CD14-positive monocyte (primary cell): ENCODE data around the gene FKBP3. TPM values are rescaled to one million over a fixed set of nuclear protein-coding genes. Genes with fewer than 3 reads are reported as not detected.

ENCODE experiments used
- DNase-seq, 3 donors: peaks; one replicate each; pipeline ENCODE4 v3.0.0-alpha.2; 2011 to 2022
- H2AFZ ChIP-seq: 2 replicates; pipeline ENCODE4 v1.6.0; 2012; ENCODE audit warnings: mild to moderate bottlenecking, low read depth, low read length, inconsistent platforms; ENCODE audit not compliant: insufficient read depth, poor library complexity, severe bottlenecking
- H3K27ac ChIP-seq, 2 donors: 1 replicate in 1 of 2; 2 replicates in 1 of 2; pipeline ENCODE4 v1.5.1; 2012 to 2013; ENCODE audit warnings: low read length in 2 of 2, control low read depth in 1 of 2, inconsistent platforms in 1 of 2, low read depth in 1 of 2, mild to moderate bottlenecking in 1 of 2
- H3K27me3 ChIP-seq, 2 donors: one replicate each; pipeline versions ENCODE4 v1.6.0 to v1.6.1; 2011 to 2013; ENCODE audit warnings: low read length in 2 of 2; ENCODE audit not compliant: control insufficient read depth in 2 of 2, insufficient read depth in 2 of 2
- H3K36me3 ChIP-seq, 2 donors: replicated peaks in 1 of 2; 1 replicate in 1 of 2; 2 replicates in 1 of 2; pipeline versions ENCODE4 v1.5.1 to v1.6.1; 2012 to 2013; ENCODE audit warnings: low read length in 2 of 2, control low read depth in 1 of 2, inconsistent platforms in 1 of 2, mild to moderate bottlenecking in 1 of 2; ENCODE audit not compliant: insufficient read depth in 2 of 2, control insufficient read depth in 1 of 2
- H3K4me1 ChIP-seq, 2 donors: 1 replicate in 1 of 2; 2 replicates in 1 of 2; pipeline versions ENCODE4 v1.5.1 to v1.6.1; 2012 to 2013; ENCODE audit warnings: low read length in 2 of 2, control low read depth in 1 of 2, inconsistent platforms in 1 of 2, mild to moderate bottlenecking in 1 of 2, moderate library complexity in 1 of 2; ENCODE audit not compliant: insufficient read depth in 2 of 2, control insufficient read depth in 1 of 2
- H3K4me2 ChIP-seq: replicated peaks from 2 replicates; pipeline ENCODE3; 2012; ENCODE audit warnings: low read length, moderate library complexity, mild to moderate bottlenecking; ENCODE audit not compliant: poor library complexity, severe bottlenecking; ENCODE audit errors: extremely low read depth
- H3K4me3 ChIP-seq, 3 experiments: fragments of 200-600 bp in 1 of 3; sonication (generic) in 1 of 3; replicated peaks in 1 of 3; 1 replicate in 2 of 3; 2 replicates in 1 of 3; pipeline ENCODE4 v1.5.1; 2011 to 2013; ENCODE audit warnings: low read length in 3 of 3, mild to moderate bottlenecking in 3 of 3, control low read depth in 2 of 3, low read depth in 2 of 3, inconsistent platforms in 1 of 3, moderate library complexity in 1 of 3
- H3K79me2 ChIP-seq: 2 replicates; pipeline ENCODE4 v1.6.0; 2012; ENCODE audit warnings: mild to moderate bottlenecking, control low read depth, inconsistent platforms, low read length, moderate library complexity; ENCODE audit not compliant: insufficient read depth
- H3K9ac ChIP-seq: 2 replicates; pipeline ENCODE4 v1.6.0; 2017; ENCODE audit warnings: low read length, mild to moderate bottlenecking; ENCODE audit not compliant: insufficient read depth, poor library complexity, severe bottlenecking
- H3K9me3 ChIP-seq, 2 donors: replicated peaks in 1 of 2; 1 replicate in 1 of 2; 2 replicates in 1 of 2; pipeline versions ENCODE4 v1.5.1 to v1.6.1; 2012 to 2013; ENCODE audit warnings: low read length in 2 of 2, control low read depth in 1 of 2; ENCODE audit not compliant: control insufficient read depth in 1 of 2, insufficient read depth in 1 of 2
- H4K20me1 ChIP-seq: 2 replicates; pipeline ENCODE4 v1.6.0; 2012; ENCODE audit warnings: mild to moderate bottlenecking, low read length, control low read depth, moderate library complexity; ENCODE audit not compliant: insufficient read depth
- H3K27ac Mint-ChIP-seq, 7 donors: one replicate each; pipeline ENCODE4 v1.8.0; 2020; ENCODE audit warnings: mild to moderate bottlenecking in 7 of 7, mixed read lengths in 7 of 7, moderate library complexity in 6 of 7, inconsistent platforms in 2 of 7
- H3K27me3 Mint-ChIP-seq, 3 donors: one replicate each; pipeline ENCODE4 v1.8.0; 2021 to 2022; ENCODE audit warnings: low read depth in 3 of 3, mild to moderate bottlenecking in 3 of 3, mixed read lengths in 3 of 3, moderate library complexity in 3 of 3, inconsistent platforms in 1 of 3
- H3K36me3 Mint-ChIP-seq, 2 donors: one replicate each; pipeline ENCODE4 v1.8.0; 2020; ENCODE audit warnings: mixed read lengths in 2 of 2, inconsistent platforms in 1 of 2, mild to moderate bottlenecking in 1 of 2
- H3K4me1 Mint-ChIP-seq: one replicate; pipeline ENCODE4 v1.8.0; 2020; ENCODE audit warnings: mild to moderate bottlenecking, mixed read lengths
- H3K4me3 Mint-ChIP-seq, 2 donors: one replicate each; pipeline ENCODE4 v1.8.0; 2020; ENCODE audit warnings: mild to moderate bottlenecking in 2 of 2, mixed read lengths in 2 of 2, moderate library complexity in 1 of 2
- H3K9me3 Mint-ChIP-seq, 7 donors: one replicate each; pipeline ENCODE4 v1.8.0; 2020 to 2022; ENCODE audit warnings: mixed read lengths in 7 of 7, mild to moderate bottlenecking in 6 of 7, moderate library complexity in 6 of 7, inconsistent platforms in 2 of 7
- CTCF ChIP-seq: fragments of 200-600 bp; IDR thresholded peaks from one replicate; pipeline ENCODE4 v1.8.0; 2022; ENCODE audit warnings: antibody characterized with exemption, mild to moderate bottlenecking
- intact Hi-C, 2 donors: fragments of 100-400 bp; cut with micrococcal nuclease; formaldehyde crosslinking; loops; one replicate each; pipeline versions ENCODE4 v1.15.0 to v1.15.1; 2023
- polyA plus RNA-seq, 3 donors: library from polyadenylated mRNA; depleted of rRNA in 1 of 3; unstranded in 2 of 3; stranded (reverse) in 1 of 3; fragments of 300-500 nt in 2 of 3; fragments of >200 nt in 1 of 3; fragmentation: Illumina TruSeq in 2 of 3; gene quantifications; 1 replicate in 2 of 3; 2 replicates in 1 of 3; pipeline ENCODE4 v1.2.3, GENCODE V29; 2012 to 2021

The FKBP3 gene
- polyA plus RNA-seq, 3 donors = 18.1 to 50.3 (median 42.5) TPM

- H3K9me3 Mint-ChIP-seq = no peaks in the 10 kb centered on the region
- Histone ChIP-seq H3K4me2 (no peak overlapping the region), H2AFZ (no peak overlapping the region), H3K36me3 (peaks cover 6 to 43% of the 10 kb centered on the region in 2 donors), H3K4me1 (no peaks in the 10 kb centered on the region), H3K27me3 (no peaks in the 10 kb centered on the region), H3K9ac (no peak overlapping the region), H3K9me3 (no peaks in the 10 kb centered on the region), H3K79me2 (no peaks in the 10 kb centered on the region), H3K4me3 (no peak overlapping the region), H3K27ac (no peak overlapping the region), H4K20me1 (no peaks in the 10 kb centered on the region)
- peaks cover 26 to 41% of the 10 kb centered on the region in 2 donors for H3K36me3 Mint-ChIP-seq
- H3K27ac Mint-ChIP-seq = peak overlapping the region in 1 of 7 donors; percentile 1
- H3K4me1 Mint-ChIP-seq = no peaks in the 10 kb centered on the region
- H3K4me3 Mint-ChIP-seq = no peak overlapping the region
- no peaks in the 10 kb centered on the region for H3K27me3 Mint-ChIP-seq
- DNase-seq = no peak
- no peak for TF ChIP-seq CTCF
- intact Hi-C loops = no loop called here
These were observed 35.6 kb upstream of the FKBP3 start for GRCh38 chr14:45169906-45170305.

GRCh38 chr14:45156067-45156466 lies 21.8 kb upstream of the FKBP3 start:
- H3K27ac ChIP-seq = no peak overlapping the region
- H3K79me2 ChIP-seq = no peaks in the 10 kb centered on the region
- H3K36me3 ChIP-seq = peaks cover 0 to 13% of the 10 kb centered on the region in 2 donors

More at GRCh38 chr14:45156067-45156466, 21.8 kb upstream of the FKBP3 start:
- Histone ChIP-seq H3K27me3 (no peaks in the 10 kb centered on the region), H3K9me3 (no peaks in the 10 kb centered on the region), H3K4me2 (no peak overlapping the region), H2AFZ (no peak overlapping the region), H3K4me1 (no peaks in the 10 kb centered on the region), H3K4me3 (no peak overlapping the region), H4K20me1 (no peaks in the 10 kb centered on the region), H3K9ac (no peak overlapping the region)
- no peak overlapping the region for H3K4me3 Mint-ChIP-seq
- no peak for TF ChIP-seq CTCF
- peak overlapping the region in 1 of 7 donors; percentile 5 for H3K27ac Mint-ChIP-seq
- no peaks in the 10 kb centered on the region for H3K9me3 Mint-ChIP-seq
- H3K36me3 Mint-ChIP-seq = peaks cover 11 to 22% of the 10 kb centered on the region in 2 donors
- H3K4me1 Mint-ChIP-seq = no peaks in the 10 kb centered on the region
- no peak for DNase-seq
- intact Hi-C loops = no loop called here
- no peaks in the 10 kb centered on the region for H3K27me3 Mint-ChIP-seq
